Neural cell (in vitro differentiated cells): ENCODE results near the gene ZFPM1. TPM values are rescaled to one million over a fixed set of nuclear protein-coding genes. Genes with fewer than 3 reads are reported as not detected.

Source experiments
- H2AFZ ChIP-seq: fragments of 200-600, 300-800 bp; sonication (generic), shearing (Covaris generic); 2 replicates; pipeline ENCODE4 v1.6.0; 2014; ENCODE audit warnings: low read depth, mild to moderate bottlenecking, antibody characterized with exemption, low read length, moderate library complexity
- H3F3A ChIP-seq: fragments of 200-600 bp; shearing (Covaris generic); 2 replicates; pipeline ENCODE4 v1.6.1; 2016; ENCODE audit warnings: mild to moderate bottlenecking, moderate library complexity, mixed read lengths, antibody characterized with exemption, low read length; ENCODE audit not compliant: insufficient read depth, poor library complexity, severe bottlenecking
- H3K27ac ChIP-seq: fragments of 200-600, 300-800 bp; sonication (generic), shearing (Covaris generic); 2 replicates; pipeline ENCODE4 v1.5.1; 2014; ENCODE audit warnings: mild to moderate bottlenecking, low read length, moderate library complexity
- H3K27me3 ChIP-seq: fragments of 300-800, 200-600 bp; sonication (generic), shearing (Covaris generic); 2 replicates; pipeline ENCODE4 v1.6.0; 2014; ENCODE audit warnings: mild to moderate bottlenecking, low read depth, low read length, moderate library complexity; ENCODE audit not compliant: insufficient read depth
- H3K36me3 ChIP-seq: fragments of 300-800, 200-600 bp; sonication (generic), shearing (Covaris generic); 2 replicates; pipeline ENCODE4 v1.5.1; 2014; ENCODE audit warnings: mild to moderate bottlenecking, antibody characterized with exemption, low read length, moderate library complexity; ENCODE audit not compliant: insufficient read depth
- H3K4me2 ChIP-seq: fragments of 300-800, 200-600 bp; sonication (generic), shearing (Covaris generic); 2 replicates; pipeline ENCODE4 v1.6.0; 2014; ENCODE audit warnings: mild to moderate bottlenecking, low read length
- H3K4me3 ChIP-seq: fragments of 300-800, 200-600 bp; sonication (generic), shearing (Covaris generic); 2 replicates; pipeline ENCODE4 v1.5.1; 2014; ENCODE audit warnings: mild to moderate bottlenecking, low read length, moderate library complexity
- H3K79me2 ChIP-seq: fragments of 200-600 bp; shearing (Covaris generic); replicated peaks from 2 replicates; pipeline ENCODE4 v1.6.0; 2014; ENCODE audit warnings: mild to moderate bottlenecking, low read length, moderate library complexity; ENCODE audit not compliant: insufficient read depth
- H3K9ac ChIP-seq: fragments of 300-800, 200-600 bp; sonication (generic), shearing (Covaris generic); 2 replicates; pipeline ENCODE4 v1.6.1; 2016; ENCODE audit warnings: mild to moderate bottlenecking, low read length, mixed read lengths
- H3K9me2 ChIP-seq: fragments of 200-600 bp; shearing (Covaris generic); 2 replicates; pipeline ENCODE4 v1.6.1; 2016; ENCODE audit warnings: mild to moderate bottlenecking, low read length, mixed read lengths; ENCODE audit not compliant: insufficient read depth
- H3K9me3 ChIP-seq: fragments of 200-600, 300-800 bp; sonication (generic), shearing (Covaris generic); 2 replicates; pipeline ENCODE4 v1.6.1; 2016; ENCODE audit warnings: mild to moderate bottlenecking, mixed run types, low read length, moderate library complexity, mixed read lengths
- H4K20me1 ChIP-seq: fragments of 200-600 bp; shearing (Covaris generic); 2 replicates; pipeline ENCODE4 v1.6.1; 2016; ENCODE audit warnings: mild to moderate bottlenecking, mixed run types; ENCODE audit not compliant: insufficient read depth
- EP300 ChIP-seq: fragments of 450-650 bp; conservative IDR thresholded peaks from 2 replicates; pipeline ENCODE4 v1.6.1; 2014; ENCODE audit warnings: antibody characterized with exemption, mild to moderate bottlenecking, moderate library complexity; ENCODE audit not compliant: poor library complexity, severe bottlenecking
- EZH2 ChIP-seq: fragments of 200-600, 300-800 bp; shearing (Covaris generic), sonication (generic); IDR thresholded peaks from 2 replicates; pipeline ENCODE4 v1.6.1; 2014; ENCODE audit warnings: antibody characterized with exemption, low read length, borderline replicate concordance, mild to moderate bottlenecking; ENCODE audit not compliant: insufficient read depth, poor library complexity, severe bottlenecking
- MXI1 ChIP-seq: fragments of 450-650 bp; conservative IDR thresholded peaks from 2 replicates; pipeline ENCODE4 v1.6.1; 2014; ENCODE audit warnings: antibody characterized with exemption, mild to moderate bottlenecking; ENCODE audit not compliant: poor library complexity, severe bottlenecking
- POLR2AphosphoS5 ChIP-seq: IDR thresholded peaks from 2 replicates; pipeline ENCODE4 v1.6.1; 2012
- RAD21 ChIP-seq: fragments of 450-650 bp; conservative IDR thresholded peaks from 2 replicates; pipeline ENCODE4 v1.6.1; 2014; ENCODE audit warnings: antibody characterized with exemption, mild to moderate bottlenecking, moderate library complexity
- SMC3 ChIP-seq: fragments of 450-650 bp; conservative IDR thresholded peaks from 2 replicates; pipeline ENCODE4 v1.6.1; 2014; ENCODE audit warnings: antibody characterized with exemption, mild to moderate bottlenecking, moderate library complexity; ENCODE audit not compliant: poor library complexity
- TAF1 ChIP-seq: IDR thresholded peaks from 2 replicates; pipeline ENCODE4 v1.6.1; 2012; ENCODE audit warnings: low read depth
- polyA plus RNA-seq: library from polyadenylated mRNA; depleted of rRNA; stranded (reverse); fragments of >200 nt; gene quantifications from 2 replicates; pipeline ENCODE4 v1.2.3, GENCODE V29; 2014
- TF ChIP-seq, protein P1 (sequence below): fragments of 450-650 bp; IDR thresholded peaks from 2 replicates; pipeline ENCODE4 v1.5.1; 2014; ENCODE audit warnings: antibody characterized with exemption, mild to moderate bottlenecking, moderate library complexity; ENCODE audit not compliant: poor library complexity, severe bottlenecking
- TF ChIP-seq, protein P2 (sequence below): IDR thresholded peaks from 2 replicates; pipeline ENCODE4 v1.6.1; 2012; ENCODE audit warnings: borderline replicate concordance

ZFPM1 gene
- polyA plus RNA-seq, 1 donor from 2014 or later = 0.41 TPM

DNA sequence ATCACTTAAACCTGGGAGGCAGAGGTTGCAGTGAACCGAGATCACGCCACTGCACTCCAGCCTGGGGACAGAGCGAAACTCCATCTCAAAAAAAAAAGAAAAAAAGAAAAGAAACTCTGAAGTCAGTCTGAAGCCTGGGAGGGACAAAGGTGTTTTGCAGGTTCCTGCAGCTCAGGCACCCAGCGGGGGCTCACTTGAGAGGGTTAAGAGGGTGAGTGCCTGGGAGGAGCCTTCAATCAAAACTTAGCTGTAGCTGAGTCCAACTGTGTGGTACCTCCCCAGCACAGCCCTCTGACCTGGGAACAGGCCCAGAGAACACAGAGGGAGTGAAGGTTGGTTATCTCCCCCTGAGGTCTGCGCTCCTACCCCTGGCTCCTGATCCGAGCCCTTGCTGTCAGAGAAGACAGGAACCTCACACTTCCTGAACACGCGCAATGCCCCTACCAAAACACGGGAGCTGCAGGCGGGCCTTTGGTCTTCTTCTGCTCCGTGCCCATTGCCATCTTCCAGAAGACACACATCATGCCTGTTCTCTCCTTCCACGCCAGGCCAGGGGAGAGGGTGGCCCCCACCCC lies 96.7 kb downstream of the ZFPM1 start:
- Histone ChIP-seq H3K9ac (no peak overlapping the region), H3K27ac (no peak overlapping the region), H4K20me1 (no peaks in the 10 kb centered on the region), H2AFZ (no peak overlapping the region), H3K79me2 (no peaks in the 10 kb centered on the region), H3K36me3 (no peaks in the 10 kb centered on the region), H3K4me2 (no peak overlapping the region), H3F3A (no peaks in the 10 kb centered on the region), H3K9me2 (no peaks in the 10 kb centered on the region), H3K4me3 (no peak overlapping the region), H3K9me3 (no peaks in the 10 kb centered on the region), H3K27me3 (peaks cover 20% of the 10 kb centered on the region)
- no peak for TF ChIP-seq TAF1
- TF ChIP-seq, protein P1, sequence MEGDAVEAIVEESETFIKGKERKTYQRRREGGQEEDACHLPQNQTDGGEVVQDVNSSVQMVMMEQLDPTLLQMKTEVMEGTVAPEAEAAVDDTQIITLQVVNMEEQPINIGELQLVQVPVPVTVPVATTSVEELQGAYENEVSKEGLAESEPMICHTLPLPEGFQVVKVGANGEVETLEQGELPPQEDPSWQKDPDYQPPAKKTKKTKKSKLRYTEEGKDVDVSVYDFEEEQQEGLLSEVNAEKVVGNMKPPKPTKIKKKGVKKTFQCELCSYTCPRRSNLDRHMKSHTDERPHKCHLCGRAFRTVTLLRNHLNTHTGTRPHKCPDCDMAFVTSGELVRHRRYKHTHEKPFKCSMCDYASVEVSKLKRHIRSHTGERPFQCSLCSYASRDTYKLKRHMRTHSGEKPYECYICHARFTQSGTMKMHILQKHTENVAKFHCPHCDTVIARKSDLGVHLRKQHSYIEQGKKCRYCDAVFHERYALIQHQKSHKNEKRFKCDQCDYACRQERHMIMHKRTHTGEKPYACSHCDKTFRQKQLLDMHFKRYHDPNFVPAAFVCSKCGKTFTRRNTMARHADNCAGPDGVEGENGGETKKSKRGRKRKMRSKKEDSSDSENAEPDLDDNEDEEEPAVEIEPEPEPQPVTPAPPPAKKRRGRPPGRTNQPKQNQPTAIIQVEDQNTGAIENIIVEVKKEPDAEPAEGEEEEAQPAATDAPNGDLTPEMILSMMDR = no peak
- no peak for TF ChIP-seq EZH2
- TF ChIP-seq RAD21 = no peak
- TF ChIP-seq, protein P2, sequence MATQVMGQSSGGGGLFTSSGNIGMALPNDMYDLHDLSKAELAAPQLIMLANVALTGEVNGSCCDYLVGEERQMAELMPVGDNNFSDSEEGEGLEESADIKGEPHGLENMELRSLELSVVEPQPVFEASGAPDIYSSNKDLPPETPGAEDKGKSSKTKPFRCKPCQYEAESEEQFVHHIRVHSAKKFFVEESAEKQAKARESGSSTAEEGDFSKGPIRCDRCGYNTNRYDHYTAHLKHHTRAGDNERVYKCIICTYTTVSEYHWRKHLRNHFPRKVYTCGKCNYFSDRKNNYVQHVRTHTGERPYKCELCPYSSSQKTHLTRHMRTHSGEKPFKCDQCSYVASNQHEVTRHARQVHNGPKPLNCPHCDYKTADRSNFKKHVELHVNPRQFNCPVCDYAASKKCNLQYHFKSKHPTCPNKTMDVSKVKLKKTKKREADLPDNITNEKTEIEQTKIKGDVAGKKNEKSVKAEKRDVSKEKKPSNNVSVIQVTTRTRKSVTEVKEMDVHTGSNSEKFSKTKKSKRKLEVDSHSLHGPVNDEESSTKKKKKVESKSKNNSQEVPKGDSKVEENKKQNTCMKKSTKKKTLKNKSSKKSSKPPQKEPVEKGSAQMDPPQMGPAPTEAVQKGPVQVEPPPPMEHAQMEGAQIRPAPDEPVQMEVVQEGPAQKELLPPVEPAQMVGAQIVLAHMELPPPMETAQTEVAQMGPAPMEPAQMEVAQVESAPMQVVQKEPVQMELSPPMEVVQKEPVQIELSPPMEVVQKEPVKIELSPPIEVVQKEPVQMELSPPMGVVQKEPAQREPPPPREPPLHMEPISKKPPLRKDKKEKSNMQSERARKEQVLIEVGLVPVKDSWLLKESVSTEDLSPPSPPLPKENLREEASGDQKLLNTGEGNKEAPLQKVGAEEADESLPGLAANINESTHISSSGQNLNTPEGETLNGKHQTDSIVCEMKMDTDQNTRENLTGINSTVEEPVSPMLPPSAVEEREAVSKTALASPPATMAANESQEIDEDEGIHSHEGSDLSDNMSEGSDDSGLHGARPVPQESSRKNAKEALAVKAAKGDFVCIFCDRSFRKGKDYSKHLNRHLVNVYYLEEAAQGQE = no peak
- TF ChIP-seq POLR2AphosphoS5 = no peak
- TF ChIP-seq EP300 = no peak
- TF ChIP-seq SMC3 = no peak
- no peak for TF ChIP-seq MXI1

DNA sequence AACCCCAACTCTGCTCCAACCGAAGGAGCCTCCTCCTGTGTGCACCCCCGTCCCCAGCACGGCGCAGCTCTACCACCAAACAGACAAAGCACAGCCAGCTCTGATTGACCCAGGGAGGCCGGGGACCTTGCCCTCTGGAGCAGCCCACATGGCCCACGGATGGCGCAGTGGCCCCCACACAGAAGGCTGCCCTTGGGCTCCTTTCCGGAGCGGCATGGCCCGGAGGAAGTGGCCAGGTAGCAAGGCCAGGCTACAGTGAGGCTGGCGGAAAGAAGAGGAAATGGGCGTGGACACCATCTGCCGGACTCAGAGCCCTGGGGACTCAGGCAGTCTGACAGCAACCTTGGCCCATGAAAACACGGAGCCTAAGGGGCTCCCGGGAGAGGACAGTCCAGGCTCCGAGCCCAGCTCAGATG lies 97.2 kb downstream of the ZFPM1 start:
- Histone ChIP-seq H3K9ac (no peak overlapping the region), H3K9me2 (no peaks in the 10 kb centered on the region), H3K4me3 (no peak overlapping the region), H4K20me1 (no peaks in the 10 kb centered on the region), H3F3A (no peaks in the 10 kb centered on the region), H3K27me3 (peaks cover 20% of the 10 kb centered on the region), H3K27ac (no peak overlapping the region), H3K9me3 (no peaks in the 10 kb centered on the region), H3K79me2 (no peaks in the 10 kb centered on the region), H3K4me2 (no peak overlapping the region), H3K36me3 (no peaks in the 10 kb centered on the region), H2AFZ (no peak overlapping the region)
- TF ChIP-seq SMC3 (no peak), RAD21 (no peak), MXI1 (no peak), EP300 (no peak), POLR2AphosphoS5 (no peak), EZH2 (no peak), TAF1 (no peak)
- TF ChIP-seq, protein P2 = no peak
- TF ChIP-seq, protein P1 = no peak
